Activated T-cell treated with anti-CD3 and anti-CD28 coated beads for 24 hours (primary cell): Measurements from ENCODE around the gene DNASE1L1.

ENCODE experiments used
- DNase-seq: peaks from one replicate; pipeline ENCODE4 v3.0.0-alpha.2; 2020; ENCODE audit warnings: low read depth

The DNASE1L1 gene

DNA sequence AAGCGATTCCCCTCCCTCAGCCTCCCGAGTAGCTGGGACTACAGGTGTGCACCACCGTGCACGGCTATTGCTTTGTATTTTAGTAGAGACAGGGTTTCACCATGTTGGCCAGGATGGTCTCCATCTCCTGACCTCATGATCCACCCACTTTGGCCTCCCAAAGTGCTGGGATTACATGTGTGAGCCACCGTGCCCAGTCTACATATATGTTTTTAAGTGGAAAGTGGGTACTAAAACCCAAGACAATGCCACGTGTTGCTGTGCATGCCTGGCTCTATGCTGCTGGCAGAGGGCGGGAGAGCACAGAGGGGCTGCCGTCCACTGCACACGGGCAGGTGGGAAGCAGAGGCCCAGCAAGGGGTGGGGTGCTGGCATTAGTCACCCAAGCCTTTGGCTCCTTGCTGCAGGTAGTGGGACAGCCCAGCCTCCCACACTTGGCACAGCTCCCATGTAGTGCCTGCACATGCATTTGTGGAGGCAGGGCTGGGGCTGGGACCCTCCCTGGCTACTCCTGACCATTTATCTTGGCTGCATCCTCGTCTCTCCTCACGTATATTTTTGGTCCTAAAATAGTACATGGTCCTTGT lies 26.5 kb downstream of the DNASE1L1 start:
- DNase-seq, result no peak

DNA sequence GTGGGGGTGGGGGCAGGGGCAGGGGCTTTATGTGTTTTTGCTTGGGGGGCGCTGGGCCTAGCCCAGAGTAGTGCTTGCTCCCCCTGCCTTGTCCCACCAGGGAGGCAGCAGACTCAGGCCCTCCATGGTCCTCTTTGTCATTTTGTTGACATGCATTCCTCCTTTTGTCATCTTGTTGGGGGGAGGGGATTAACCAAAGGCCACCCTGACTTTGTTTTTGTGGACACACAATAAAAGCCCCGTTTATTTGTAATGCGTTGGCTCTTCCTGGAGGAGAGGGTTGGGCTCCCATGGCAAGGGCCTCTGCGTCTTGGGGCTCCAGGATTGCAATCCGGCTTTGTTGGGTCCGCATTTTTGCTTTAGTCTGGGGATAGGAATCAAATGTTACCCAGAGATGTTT lies 27.8 kb downstream of the DNASE1L1 start:
- DNase-seq, result no peak

DNA sequence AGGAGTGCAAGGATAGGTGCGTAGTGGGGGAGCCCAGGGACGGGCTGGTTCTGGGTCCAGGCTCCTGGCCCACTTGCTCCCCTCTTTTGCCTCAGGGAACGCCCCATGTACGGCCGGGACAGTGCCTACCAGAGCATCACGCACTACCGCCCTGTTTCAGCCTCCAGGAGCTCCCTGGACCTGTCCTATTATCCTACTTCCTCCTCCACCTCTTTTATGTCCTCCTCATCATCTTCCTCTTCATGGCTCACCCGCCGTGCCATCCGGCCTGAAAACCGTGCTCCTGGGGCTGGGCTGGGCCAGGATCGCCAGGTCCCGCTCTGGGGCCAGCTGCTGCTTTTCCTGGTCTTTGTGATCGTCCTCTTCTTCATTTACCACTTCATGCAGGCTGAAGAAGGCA lies 28.3 kb downstream of the DNASE1L1 start:
- no peak for DNase-seq

DNA sequence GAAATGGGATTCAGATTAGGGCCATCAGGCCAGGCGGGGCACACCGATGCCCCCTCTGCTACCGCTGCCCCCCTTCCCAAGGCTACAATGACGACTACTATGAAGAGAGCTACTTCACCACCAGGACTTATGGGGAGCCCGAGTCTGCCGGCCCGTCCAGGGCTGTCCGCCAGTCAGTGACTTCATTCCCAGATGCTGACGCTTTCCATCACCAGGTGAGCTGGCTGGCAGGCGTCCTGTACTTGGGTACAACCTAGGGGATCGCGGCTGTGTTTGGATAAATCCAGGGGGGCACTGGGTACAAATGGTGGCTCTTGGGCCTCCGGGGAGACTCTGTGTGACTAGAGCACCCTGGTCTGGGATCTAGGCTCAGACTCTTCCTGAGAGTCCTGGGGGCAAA lies 28.9 kb downstream of the DNASE1L1 start:
- DNase-seq, result no peak

DNA sequence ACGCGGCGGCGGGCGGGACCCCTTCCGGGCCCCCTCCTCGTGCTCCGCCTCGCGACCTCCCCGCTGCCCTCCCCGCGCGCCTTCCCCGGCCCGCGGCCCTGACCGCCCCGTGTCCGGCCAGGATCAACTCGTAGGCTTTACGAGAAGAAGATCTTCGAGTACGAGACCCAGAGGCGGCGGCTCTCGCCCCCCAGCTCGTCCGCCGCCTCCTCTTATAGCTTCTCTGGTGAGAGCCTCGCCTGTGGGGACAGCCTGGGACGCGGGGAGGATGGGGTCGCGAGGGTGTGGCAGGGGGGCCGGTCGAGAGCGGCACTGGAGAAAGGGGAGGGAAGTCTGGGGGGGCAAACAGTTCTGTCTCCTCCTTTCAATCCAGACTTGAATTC lies 29.5 kb downstream of the DNASE1L1 start:
- DNase-seq, result no peak

DNA sequence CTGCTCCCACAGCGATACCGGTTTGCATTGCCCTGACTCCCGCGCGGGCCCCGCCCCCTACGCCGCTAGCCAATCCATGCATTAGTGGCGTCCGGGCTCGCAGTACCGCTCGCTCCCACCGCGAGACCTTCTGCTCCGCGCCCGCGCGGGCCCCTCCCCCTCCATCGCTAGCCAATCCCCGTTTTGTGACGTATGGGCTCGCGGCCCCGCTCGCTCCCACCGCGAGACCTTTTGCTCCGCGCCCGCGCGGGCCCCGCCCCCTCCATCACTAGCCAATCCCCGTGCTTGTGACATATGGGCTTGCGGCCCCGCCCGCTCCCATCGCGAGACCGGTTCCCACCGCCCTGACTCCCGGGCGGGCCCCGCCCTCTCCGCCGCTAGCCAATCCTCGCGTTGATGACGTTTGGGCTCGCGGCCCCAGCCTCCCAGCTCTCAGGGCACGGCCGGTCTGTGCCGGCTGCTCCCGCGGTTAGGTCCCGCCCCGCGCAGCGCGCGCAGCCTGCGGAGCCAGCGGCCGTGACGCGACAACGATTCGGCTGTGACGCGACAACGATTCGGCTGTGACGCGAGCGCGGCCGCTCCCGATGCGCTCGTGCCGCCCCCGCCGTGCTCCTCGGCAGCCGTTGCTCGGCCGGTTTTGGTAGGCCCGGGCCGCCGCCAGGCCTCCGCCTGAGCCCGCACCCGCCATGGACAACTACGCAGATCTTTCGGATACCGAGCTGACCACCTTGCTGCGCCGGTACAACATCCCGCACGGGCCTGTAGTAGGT lies 30.1 kb downstream of the DNASE1L1 start, which contains the start of gene EMD:
Gene EMD (plus strand): TSS at position 497 of the 770 bp plus-strand sequence. CDS start 190 bp downstream, at position 687.
- DNase-seq, result peak; percentile 90

DNA sequence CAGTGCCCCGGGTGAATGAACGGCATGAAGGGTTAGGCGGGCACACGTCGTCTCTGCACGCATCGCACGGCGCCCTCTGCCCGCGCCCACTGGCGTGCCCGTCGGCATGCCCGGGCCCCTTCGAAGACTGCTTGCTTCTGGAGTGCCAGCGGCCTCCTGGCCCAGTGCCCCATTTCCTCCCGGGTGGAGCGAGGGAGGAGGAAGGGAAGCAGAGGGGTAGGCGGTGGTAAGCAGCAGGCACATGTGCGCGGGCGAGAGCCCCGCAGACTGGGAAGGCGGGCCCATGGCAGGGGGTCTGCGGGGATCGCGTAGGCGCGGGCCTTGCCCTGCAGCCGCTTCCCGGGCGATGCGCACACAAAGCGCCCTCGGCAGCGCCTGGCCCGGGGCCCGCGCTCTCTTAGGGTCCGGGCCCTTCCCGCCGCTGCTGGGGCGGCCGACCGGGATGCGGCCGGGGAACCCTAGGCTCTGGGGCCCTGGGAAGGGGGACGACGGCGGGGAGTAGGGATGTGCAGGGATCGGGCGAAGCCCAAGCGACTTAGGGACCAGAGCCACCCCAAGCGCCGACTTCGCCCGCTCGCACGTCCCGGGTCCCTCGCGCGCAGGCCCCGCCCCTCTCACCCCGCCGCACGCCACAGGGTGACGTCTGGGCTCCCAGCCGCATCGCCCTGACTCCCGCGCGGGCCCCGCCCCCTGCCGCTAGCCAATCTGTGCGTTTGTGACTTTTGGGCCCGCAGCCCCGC lies 30.8 kb downstream of the DNASE1L1 start:
- DNase-seq, result no peak

DNA sequence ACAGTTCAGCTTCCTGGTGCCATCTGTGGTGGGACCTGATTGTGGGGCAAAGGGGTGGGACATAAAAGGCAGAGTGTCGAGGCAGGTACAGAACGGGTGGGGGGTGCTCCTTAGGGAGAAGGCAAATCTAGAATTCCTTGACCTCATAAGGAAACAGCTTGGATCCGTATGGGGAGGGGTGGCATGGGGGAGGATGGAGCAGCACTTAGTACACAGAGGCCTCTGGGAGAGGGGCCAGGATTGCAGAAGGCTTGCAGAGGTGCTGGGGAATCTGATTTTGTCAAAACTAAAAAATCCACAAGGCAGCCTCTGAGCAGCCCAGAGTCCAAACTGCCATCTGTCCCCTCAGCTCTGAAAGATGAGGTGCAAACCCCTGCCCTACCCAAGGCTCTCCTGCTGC lies 32.3 kb downstream of the DNASE1L1 start:
- DNase-seq, result no peak

DNA sequence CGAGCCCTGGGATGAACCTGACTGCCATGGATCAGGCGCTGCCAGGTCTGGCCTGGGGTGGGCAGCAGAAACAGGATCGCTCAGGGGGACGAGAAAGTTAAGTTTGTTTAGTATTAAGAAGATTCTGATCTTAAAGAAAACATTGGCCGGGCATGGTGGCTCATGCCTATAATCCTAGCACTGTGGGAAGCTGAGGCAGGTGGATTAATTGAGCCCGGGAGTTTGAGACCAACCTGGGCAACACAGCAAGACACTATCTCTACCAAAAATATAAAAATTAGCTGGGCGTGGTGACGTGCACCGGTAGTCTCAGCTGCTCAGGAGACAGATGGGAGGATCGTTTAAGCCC lies 33.9 kb downstream of the DNASE1L1 start:
- DNase-seq, result no peak

DNA sequence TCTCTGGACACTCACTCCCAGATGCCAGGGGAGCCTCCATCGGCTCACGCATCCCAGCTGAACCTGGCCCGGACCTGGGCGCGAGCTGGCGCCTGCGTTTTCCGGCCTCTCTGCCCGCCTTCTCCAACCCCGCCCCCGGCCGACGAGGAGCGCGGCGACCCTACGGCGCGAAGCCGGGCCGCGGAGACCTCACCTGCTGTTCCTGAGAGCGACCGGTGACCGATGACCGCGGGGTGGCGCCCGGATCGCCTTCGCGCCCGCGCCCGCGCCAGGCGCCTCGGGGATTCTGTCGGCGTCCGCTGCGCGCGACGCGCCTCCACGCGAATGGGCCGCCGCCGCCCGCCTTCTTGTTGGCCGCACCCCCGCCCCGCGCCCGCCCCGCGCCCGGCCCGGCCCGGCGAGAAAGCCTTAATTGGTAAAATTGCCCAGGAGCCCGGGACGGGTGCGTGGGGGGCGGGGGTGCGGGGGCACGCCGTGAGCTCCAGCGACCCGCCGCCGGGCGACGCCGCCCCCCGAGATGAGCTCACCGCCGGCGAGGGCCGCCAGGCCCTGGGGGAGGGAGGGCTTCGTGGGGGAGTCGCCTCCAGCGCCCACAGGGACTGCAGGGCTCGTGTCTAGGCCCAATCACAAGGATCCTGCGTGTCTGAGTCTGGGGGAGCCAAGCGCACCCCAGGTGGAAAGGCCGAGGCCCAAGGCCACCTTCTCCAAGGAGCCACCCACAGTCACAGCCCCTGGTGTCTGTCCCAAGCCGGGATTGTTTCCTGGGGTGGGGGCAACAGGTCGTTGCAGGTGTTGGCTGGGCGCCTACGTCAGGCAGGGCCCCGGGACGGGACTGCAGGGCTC lies 34.5 kb downstream of the DNASE1L1 start, which contains the start of gene FLNA:
Gene FLNA (minus strand): TSS at position 322 of the 843 bp plus-strand sequence. CDS start 3,389 bp downstream, outside the sequence.
- DNase-seq, result no peak

DNA sequence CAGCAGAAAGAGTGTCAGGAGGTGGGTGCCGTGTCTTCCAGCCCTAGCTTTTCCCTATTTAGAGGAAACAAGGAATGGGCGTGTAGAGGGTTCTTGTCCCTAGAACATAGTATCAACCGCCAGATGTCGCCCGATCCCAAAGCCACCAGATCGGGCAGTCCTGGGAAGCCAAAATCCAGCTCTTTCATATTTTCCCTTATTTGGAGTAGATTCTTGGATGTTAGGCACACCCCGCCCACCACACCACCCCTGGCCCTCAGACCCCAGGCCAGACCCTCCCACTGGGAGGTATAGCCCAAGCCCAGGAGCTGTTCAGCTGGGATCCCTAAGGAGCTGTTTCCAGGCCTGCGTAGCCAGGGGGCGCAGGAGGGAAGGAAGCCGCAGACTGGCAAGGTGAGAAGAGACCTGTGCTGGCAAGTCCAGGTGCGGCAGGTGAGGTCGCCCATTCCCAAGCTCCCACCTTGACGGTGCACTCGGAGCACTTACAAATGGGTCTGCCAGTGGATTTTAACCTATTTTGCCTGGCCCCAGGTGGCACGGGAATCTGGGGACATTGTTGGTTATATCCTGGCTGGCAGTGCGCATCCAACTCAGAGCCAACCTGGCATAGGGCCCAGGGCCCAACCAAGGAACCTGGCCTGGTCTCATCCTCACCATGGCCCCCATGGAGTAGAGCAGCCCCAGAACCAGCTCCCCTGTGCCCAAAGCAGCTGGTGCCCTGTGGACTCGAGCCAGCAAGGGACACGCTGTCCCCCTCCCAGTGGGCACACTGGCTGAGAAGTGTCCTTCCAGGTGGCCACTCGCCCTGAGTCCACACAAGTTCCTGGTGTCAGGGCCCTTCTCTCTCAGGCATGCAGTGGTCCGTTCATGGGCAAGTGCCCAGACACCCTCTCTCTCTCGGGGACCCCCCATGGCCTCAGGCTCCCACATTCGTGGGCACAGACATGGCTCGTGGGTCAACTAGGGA lies 35.4 kb downstream of the DNASE1L1 start:
- DNase-seq, result no peak

DNA sequence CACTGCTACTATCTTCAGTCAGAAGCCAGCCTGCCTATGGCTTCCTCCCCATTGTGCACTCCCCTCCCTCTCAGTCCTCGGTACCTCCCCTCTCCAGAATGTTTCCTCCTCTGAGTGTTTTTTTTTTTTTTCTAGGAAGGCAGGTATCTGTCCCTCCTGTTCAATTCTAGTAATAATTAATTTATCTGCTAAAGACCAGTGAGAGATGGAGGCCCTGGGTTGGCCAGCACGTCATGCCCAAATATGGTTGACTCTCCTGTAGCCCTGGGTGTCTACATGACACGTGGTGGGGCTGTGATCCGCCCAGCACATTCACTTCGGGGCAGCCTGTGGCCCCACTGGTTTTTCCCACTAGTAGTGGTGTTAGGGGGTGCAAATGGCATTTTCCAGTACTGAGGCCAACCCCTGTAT lies 36.4 kb downstream of the DNASE1L1 start:
- no peak for DNase-seq

DNA sequence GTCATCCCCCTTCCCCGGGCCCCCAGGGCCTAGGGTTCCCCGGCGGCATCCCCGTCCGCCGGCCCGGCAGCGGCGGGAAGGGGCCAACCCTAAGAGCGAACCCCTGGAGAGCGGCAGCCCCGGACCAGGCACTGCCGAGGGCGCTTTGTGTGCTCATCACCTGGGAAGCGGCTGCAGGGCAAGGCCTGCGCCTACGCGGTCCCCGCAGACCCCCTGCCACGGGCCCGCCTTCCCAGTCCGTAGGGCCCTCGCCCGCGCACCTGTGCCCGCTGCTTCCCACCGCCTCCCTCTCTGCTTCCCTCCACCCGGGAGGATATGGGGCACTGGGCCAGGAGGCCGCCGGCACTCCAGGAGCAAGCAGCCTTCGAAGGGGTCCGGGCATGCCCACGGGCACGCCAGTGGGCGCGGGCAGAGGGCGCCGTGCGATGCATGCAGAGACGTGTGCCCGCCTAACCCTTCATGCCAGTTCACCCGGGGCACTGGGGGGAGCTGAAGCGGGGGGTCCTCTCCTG lies 37.2 kb downstream of the DNASE1L1 start:
- DNase-seq, result no peak

DNA sequence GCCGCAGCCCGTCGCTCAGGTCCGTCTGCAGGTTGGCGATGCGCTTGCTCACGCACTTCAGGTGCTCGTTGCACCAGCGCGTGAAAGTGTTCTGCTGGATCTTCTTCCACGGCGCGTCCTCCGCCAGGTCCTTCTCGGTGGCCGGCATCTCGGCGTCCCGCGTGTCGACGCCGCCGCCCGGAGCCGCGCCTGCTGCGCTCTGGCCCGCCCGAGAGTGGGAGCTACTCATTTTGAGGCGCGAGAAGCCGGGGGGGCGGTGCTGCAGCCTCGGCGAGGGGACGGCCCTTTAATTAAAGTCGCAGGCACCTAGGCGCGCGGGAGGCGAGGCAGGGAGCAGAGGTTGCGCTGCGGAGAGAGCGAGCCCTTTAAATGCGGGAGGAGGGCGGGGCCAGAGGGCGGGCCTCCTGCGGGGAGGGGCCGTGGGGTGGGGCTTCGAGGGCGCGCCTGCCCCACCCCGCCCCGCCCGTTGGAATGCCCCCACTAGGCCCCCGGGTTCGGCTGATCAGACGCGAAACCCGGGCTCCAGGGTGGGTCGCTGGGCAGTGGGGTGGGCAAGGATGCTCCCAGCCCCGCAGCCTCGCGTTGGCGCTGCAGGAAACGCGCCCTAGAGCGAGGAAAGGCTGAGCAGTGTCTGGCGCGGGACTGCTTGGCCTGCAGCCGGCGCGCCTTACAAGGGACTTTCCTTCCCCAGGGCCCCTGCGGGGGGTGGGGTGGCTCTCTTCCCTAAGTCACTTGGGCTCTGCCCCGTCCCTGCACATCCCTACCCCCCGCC lies 37.9 kb downstream of the DNASE1L1 start:
- DNase-seq, result peak; percentile 87

DNA sequence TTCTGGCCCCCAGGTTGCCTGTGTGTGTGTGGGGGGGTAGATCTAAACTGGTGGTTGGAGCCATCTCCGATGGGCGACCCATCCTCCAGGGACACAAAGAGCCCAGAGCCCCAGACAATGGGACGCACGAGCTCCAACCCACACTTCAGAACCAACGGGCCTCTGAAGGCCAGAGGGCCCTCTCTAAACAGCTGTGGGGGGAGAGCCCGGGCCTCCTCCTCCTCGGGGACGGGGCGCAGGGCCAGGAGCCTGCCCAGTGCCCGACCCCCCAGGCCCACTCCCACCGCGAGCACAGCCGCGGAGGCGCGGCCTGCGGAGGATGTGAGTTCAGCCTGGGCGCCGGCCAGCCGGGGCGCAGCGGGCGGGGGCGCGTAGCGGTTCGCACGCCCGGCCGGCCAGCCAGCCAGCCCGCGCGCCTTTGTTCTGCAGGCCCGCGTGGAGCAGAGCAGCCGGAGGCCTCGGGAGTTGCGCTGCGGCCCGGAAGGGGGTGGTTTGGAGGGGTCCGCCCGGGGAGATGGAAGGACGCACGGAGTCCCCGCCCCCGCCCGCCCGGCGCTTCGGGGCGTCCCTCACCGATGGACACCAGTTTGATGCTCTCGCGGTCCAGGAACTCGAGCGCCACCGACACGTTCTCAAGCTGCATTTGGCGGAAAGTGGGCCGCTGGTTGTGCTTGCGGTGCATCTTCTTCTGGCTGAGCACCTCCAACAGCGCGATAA lies 38.6 kb downstream of the DNASE1L1 start:
- no peak for DNase-seq

DNA sequence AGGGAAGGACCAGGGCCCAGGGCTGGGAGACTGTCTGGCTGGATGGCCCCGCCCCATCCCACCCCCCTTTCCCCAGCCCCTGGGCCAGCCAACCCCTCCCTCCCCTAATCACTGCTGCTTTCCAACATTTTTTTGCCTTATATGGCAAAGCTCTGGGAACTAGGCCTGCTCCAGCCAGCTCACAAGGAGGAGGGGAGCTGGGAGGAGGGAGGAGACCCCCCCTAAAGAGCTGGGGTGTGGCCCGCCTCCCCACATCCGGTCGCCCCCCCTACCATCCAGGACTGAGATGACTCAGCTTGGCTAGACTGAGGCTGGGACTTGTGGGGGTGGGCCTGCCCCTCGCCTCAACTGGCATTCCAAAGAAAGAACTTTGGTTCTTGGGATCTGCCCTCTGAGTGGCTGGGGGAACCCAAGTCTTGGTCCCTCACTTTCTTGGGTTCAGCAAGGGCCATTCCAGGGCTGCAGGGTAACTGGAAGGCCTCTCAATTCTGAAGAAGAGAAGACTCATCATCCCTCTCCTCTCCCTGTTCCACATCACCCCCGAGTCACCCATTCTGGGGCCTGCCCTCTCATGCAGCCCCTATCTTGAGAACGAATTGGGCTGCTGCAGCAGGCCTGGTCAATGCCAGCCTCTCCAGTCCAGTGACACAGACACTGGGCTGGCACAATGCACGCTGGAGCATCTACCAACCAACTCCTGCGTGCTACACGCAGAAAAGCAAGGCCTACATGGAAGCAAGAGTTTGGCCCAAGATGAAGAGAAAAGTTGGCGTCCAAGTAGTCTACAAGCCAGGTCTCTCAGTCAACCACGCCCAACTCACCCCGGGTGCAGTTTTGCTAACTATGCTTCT lies 39.4 kb downstream of the DNASE1L1 start:
- no peak for DNase-seq

DNA sequence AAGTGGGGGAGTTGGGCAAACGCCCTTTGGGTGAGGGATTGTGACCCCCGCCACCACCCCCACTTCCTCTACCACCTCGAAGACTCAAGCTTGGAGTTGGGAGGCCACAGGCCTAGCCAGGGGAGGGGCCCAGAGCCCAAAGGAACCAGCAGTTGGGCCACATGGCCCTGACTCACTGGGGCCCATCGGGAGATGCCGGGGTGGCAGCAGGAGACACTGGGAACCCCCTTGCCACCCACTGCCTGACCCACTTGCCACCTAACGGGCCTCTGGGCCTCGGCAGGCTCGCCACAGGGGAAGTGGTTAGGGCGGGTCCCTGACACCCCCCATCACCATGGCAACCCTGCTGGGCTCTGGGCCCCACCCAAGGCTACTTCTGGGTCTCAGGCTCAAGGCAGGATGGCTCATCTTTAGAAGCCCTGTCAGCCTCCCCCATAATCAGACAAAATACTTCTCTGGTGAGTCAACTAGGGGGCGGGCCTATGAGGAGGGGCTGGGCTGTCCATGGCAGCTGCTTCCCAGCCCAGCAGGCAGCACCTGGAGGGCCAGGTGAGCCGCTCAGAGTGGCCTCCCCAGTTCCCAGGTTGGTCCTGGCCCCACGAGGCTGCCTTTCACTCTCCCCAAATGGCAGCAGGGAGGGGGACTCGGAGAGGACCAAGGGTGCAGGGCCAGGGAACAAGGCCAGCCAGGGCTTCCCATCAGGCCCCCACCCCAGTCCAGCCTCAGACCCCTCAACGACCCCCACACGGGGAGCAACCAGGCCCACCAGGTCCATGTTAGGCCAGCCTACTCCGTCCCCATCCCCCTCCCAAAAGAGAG lies 40.2 kb downstream of the DNASE1L1 start:
- peak; percentile 85 for DNase-seq
